ENCODE measurements around the gene KLHL4.
"Not testable (repeated sequence)": the region's sequence is repeated elsewhere in the genome, so short reads cannot be mapped to it uniquely, and the experiment has no call there.

The KLHL4 gene

DNA sequence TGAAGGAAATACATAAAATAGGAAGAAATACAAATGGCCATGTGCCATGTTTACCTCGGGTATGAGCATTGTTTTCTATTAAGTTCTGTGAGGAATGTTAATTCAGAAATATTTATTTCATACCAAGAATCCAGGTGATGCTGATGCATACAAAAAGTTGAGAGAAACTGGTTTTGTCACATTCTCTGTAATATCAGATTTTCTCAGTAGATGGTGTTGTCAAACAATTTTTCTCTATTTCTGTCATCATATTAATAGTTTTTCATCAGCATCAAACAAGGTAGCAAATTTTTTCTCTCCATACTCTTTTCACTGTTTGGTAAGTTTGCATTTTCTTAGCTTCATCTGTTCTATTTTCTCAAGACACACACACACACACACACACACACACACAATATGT lies 179.8 kb downstream of the KLHL4 start:
- no peaks in the 10 kb centered on the region for H3K27me3 ChIP-seq
- H3K27ac ChIP-seq = no peak overlapping the region
- no peak overlapping the region for H3K4me3 ChIP-seq
- TF ChIP-seq, protein P1, sequence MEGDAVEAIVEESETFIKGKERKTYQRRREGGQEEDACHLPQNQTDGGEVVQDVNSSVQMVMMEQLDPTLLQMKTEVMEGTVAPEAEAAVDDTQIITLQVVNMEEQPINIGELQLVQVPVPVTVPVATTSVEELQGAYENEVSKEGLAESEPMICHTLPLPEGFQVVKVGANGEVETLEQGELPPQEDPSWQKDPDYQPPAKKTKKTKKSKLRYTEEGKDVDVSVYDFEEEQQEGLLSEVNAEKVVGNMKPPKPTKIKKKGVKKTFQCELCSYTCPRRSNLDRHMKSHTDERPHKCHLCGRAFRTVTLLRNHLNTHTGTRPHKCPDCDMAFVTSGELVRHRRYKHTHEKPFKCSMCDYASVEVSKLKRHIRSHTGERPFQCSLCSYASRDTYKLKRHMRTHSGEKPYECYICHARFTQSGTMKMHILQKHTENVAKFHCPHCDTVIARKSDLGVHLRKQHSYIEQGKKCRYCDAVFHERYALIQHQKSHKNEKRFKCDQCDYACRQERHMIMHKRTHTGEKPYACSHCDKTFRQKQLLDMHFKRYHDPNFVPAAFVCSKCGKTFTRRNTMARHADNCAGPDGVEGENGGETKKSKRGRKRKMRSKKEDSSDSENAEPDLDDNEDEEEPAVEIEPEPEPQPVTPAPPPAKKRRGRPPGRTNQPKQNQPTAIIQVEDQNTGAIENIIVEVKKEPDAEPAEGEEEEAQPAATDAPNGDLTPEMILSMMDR (IDR thresholded peaks at IDR 0.05) = peak in 1 of 2 experiments; percentile 18
- DNase-seq = no peak
- H3K9me3 ChIP-seq = no peaks in the 10 kb centered on the region
- H3K4me1 ChIP-seq = no peaks in the 10 kb centered on the region
- intact Hi-C loops (cut with DNase I; ENCODE audit: low total_unique reads) = no loop called here
- no peaks in the 10 kb centered on the region for H3K36me3 ChIP-seq

DNA sequence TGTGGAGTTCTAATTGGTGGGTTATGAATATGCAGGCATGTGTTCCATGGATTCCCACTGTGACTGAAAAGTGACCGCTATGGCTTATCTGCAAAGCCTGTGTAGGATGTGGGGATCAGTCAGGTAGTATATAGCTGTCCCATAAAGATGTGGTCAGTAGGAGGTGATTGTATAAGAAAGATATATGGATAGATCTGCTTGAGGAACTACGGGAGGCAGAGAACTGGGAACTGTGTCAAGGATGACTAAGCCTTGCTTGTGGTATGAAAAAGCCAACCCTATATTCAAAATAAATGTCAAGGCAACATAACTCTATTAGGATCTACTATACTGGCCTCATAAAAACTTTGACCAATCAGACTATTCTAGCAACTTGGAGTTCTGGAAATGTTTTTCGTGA lies 185.2 kb downstream of the KLHL4 start:
- intact Hi-C loops (cut with DNase I; ENCODE audit: low total_unique reads) = no loop called here
- H3K36me3 ChIP-seq = no peaks in the 10 kb centered on the region
- H3K9me3 ChIP-seq = no peaks in the 10 kb centered on the region
- TF ChIP-seq, protein P1 (IDR thresholded peaks at IDR 0.05) = no peak
- H3K4me1 ChIP-seq = no peaks in the 10 kb centered on the region
- no peak overlapping the region for H3K4me3 ChIP-seq
- H3K27ac ChIP-seq = no peak overlapping the region
- DNase-seq = no peak
- H3K27me3 ChIP-seq = no peaks in the 10 kb centered on the region

DNA sequence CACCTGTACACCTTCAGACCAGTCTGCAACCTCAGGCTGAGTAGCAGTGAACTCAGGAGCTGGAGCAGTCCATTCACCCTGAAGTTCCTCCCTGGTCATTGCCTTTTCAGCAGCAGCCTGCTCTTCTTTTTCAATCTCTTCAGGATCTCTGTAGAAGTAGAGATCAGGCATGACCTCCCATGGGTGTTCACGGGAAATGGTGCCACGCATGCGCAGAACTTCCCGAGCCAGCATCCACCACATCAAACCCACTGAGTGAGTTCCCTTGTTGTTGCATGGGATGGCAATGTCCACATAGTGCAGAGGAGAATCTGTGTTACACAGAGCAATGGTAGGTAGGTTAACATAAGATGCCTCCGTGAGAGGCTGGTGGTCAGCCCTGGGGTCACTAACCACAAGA lies 185.9 kb downstream of the KLHL4 start:
- H3K9me3 ChIP-seq; H3K4me3 ChIP-seq; intact Hi-C loops (cut with DNase I; ENCODE audit: low total_unique reads); H3K4me1 ChIP-seq; DNase-seq; H3K36me3 ChIP-seq; H3K27ac ChIP-seq; H3K27me3 ChIP-seq: not testable (repeated sequence)

DNA sequence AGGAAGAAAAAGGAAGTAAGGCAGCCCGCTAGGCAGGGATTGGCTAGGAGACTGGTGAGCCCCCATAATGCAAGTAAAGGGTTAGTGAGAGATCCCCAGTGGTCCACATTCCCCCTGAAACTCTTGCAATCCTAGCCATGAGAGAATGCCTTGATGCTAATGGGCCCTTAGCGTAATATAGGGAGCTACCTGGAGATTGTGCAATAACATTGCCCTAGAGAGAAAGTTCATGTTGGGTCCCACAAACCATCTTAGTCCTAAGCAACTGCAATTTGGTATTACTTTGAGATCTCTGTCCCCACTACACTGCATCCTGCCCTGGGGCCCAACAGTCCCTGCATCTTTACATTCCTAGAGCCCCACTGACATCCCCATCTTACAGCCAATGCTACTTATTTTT lies 188.5 kb downstream of the KLHL4 start:
- Histone ChIP-seq H3K9me3 (no peaks in the 10 kb centered on the region), H3K36me3 (no peaks in the 10 kb centered on the region), H3K27me3 (no peaks in the 10 kb centered on the region), H3K4me3 (no peak overlapping the region), H3K4me1 (no peaks in the 10 kb centered on the region), H3K27ac (no peak overlapping the region)
- no peak for DNase-seq
- TF ChIP-seq, protein P1 (IDR thresholded peaks at IDR 0.05) = no peak
- intact Hi-C loops (cut with DNase I; ENCODE audit: low total_unique reads) = no loop called here

DNA sequence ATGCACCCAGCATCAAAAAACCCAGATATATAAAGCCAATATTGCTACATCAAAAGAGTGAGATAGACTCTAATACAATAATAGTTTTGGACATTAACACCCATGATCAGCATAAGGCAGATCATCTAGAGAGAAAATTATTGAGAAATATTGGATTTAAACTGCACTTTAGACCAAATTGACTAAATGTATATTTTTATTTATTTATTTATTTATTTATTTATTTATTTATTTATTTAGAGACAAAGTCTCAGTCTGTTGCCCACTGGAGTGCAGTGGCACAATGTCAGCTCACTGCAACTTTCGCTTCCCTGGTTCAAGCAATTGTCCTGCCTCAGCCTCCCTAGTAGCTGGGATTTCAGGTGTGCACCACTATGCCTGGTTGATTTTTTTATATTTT lies 193.0 kb downstream of the KLHL4 start:
- no peak overlapping the region for H3K27ac ChIP-seq
- no peaks in the 10 kb centered on the region for H3K9me3 ChIP-seq
- no peak for DNase-seq
- no peaks in the 10 kb centered on the region for H3K4me1 ChIP-seq
- no peaks in the 10 kb centered on the region for H3K27me3 ChIP-seq
- TF ChIP-seq, protein P1 (IDR thresholded peaks at IDR 0.05) = no peak
- H3K4me3 ChIP-seq = no peak overlapping the region
- intact Hi-C loops (cut with DNase I; ENCODE audit: low total_unique reads) = no loop called here
- no peaks in the 10 kb centered on the region for H3K36me3 ChIP-seq

All from tibial artery (tissue), 4 donors.